ENCODE measurements around the gene ANKH. TPM values are rescaled to one million over a fixed set of nuclear protein-coding genes. Genes with fewer than 3 reads are reported as not detected.
"Not testable (repeated sequence)": the region's sequence is repeated elsewhere in the genome, so short reads cannot be mapped to it uniquely, and the experiment has no call there.

The ANKH gene
- total RNA-seq, 1 donor from 2014 or later, result 29.9 TPM

DNA sequence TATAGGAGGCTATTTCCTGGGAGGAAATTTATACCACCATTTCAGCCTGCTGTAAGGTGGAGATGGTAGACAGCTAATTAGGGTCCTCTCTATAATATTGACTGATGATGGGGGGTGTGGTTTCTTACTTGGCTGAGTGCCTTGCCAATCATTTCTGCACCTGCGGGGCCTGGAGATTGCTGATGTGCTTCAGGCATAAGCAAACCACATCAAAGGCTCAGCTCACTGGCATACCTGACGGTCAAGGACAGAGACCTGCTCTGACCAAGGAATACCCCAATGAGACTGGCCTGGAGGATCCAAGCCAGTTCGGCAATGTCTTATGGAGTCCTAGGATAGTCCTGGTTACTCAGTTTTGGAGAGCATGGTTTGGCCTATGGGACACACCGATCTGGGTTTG is 29.5 kb downstream of the ANKH start:
- no peak for DNase-seq (ENCODE audit: low spot score, unreplicated experiment)
- TF ChIP-seq, protein P1, sequence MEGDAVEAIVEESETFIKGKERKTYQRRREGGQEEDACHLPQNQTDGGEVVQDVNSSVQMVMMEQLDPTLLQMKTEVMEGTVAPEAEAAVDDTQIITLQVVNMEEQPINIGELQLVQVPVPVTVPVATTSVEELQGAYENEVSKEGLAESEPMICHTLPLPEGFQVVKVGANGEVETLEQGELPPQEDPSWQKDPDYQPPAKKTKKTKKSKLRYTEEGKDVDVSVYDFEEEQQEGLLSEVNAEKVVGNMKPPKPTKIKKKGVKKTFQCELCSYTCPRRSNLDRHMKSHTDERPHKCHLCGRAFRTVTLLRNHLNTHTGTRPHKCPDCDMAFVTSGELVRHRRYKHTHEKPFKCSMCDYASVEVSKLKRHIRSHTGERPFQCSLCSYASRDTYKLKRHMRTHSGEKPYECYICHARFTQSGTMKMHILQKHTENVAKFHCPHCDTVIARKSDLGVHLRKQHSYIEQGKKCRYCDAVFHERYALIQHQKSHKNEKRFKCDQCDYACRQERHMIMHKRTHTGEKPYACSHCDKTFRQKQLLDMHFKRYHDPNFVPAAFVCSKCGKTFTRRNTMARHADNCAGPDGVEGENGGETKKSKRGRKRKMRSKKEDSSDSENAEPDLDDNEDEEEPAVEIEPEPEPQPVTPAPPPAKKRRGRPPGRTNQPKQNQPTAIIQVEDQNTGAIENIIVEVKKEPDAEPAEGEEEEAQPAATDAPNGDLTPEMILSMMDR (IDR thresholded peaks at IDR 0.05; ENCODE audit: unreplicated experiment), result no peak
- peaks cover 5% of the 10 kb centered on the region for H3K4me1 Mint-ChIP-seq (ENCODE audit: low read depth)
- peaks cover 2% of the 10 kb centered on the region for H3K36me3 Mint-ChIP-seq (ENCODE audit: insufficient read depth)
- no peak overlapping the region for H3K4me3 Mint-ChIP-seq (ENCODE audit: low read depth)
- H3K27ac Mint-ChIP-seq, result no peak overlapping the region
- no peaks in the 10 kb centered on the region for H3K27me3 Mint-ChIP-seq
- no peaks in the 10 kb centered on the region for H3K9me3 Mint-ChIP-seq (ENCODE audit: low read depth)

DNA sequence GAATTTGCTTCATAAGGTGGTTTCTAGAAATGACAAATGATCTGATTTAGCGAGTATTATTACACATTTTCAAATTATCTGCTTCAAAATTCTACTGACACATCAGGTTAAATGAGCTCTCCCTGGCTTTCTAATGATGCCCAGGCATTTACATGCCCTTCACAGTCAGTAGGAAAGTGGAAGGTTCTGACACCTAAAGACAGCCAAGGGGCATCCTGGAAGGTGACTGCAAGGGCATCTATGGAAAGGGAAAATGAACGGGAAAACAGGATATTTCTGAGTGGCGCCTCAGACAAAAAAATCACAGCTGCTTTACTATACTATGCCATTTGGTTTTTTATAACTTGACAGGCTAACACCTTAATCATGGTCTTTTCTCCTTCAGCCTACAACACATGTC is 31.0 kb downstream of the ANKH start:
- Mint-ChIP-seq H3K27me3 (no peaks in the 10 kb centered on the region), H3K9me3 (ENCODE audit: low read depth) (no peaks in the 10 kb centered on the region), H3K36me3 (ENCODE audit: insufficient read depth) (peaks cover 2% of the 10 kb centered on the region), H3K27ac (no peak overlapping the region), H3K4me1 (ENCODE audit: low read depth) (peaks cover 5% of the 10 kb centered on the region), H3K4me3 (ENCODE audit: low read depth) (no peak overlapping the region)
- TF ChIP-seq, protein P1 (IDR thresholded peaks at IDR 0.05; ENCODE audit: unreplicated experiment), result no peak
- DNase-seq (ENCODE audit: low spot score, unreplicated experiment), result no peak

DNA sequence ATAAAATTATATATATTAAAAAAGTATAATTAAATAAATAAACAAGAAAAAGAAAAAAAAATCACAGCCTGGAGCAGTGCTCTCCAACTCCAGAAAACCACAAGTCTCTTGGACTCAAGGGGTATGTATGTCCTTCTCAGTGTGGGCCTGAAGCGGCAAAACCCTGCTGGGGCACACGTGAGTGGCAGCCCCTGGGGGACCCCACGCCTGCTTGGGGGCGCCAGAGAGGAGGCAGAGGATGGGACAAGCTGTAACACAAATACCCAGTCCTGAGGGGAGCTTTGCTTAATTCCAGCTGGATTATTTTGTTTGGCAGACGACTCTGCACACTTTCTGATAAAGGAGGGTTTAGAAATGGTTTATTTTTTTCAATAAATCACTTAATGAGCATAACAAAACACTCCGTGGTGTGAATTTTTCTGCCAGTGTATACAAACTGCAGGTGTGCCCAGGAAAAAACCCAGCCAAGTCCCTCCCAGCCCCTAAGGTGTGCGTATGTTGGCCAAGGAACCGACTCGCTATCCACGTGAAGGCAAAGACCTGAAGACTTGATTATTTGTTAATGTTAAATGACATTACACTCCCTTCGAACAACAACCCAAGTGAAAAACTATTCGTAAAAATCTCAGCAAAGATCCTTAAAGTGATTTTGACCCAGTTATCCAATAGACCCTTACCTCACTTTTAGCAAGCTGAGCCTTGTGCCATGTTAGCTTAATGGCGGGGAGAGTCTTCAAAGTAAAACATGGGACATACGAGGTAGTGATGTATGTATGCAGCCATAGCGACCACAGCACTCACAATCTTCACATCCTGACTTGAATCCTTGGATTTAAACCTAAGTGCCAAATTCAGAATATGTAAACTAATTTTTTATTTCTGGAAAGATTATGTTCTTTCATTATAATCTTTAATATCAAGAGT is 32.9 kb downstream of the ANKH start:
- Mint-ChIP-seq H3K27ac (no peak overlapping the region), H3K27me3 (no peaks in the 10 kb centered on the region), H3K4me3 (ENCODE audit: low read depth) (no peak overlapping the region), H3K4me1 (ENCODE audit: low read depth) (no peaks in the 10 kb centered on the region), H3K9me3 (ENCODE audit: low read depth) (no peaks in the 10 kb centered on the region), H3K36me3 (ENCODE audit: insufficient read depth) (peaks cover 2% of the 10 kb centered on the region)
- DNase-seq (ENCODE audit: low spot score, unreplicated experiment), result no peak
- TF ChIP-seq, protein P1 (IDR thresholded peaks at IDR 0.05; ENCODE audit: unreplicated experiment), result no peak

DNA sequence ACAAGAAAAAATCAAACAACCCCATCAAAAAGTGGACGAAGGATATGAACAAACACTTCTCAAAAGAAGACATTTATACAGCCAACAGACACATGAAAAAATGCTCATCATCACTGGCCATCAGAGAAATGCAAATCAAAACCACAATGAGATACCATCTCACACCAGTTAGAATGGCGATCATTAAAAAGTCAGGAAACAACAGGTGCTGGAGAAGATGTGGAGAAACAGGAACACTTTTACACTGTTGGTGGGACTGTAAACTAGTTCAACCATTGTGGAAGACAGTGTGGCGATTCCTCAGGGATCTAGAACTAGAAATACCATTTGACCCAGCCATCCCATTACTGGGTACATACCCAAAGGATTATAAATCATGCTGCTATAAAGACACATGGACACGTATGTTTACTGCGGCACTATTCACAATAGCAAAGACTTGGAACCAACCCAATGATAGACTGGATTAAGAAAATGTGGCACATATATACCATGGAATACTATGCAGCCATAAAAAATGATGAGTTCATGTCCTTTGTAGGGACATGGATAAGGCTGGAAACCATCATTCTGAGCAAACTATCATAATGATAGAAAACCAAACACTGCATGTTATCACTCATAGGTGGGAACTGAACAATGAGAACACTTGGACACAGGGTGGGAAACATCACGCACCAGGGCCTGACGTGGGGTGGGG is 34.0 kb downstream of the ANKH start:
- not testable (repeated sequence) for H3K27ac Mint-ChIP-seq; H3K27me3 Mint-ChIP-seq; H3K4me3 Mint-ChIP-seq (ENCODE audit: low read depth); DNase-seq (ENCODE audit: low spot score, unreplicated experiment); H3K4me1 Mint-ChIP-seq (ENCODE audit: low read depth); H3K36me3 Mint-ChIP-seq (ENCODE audit: insufficient read depth); H3K9me3 Mint-ChIP-seq (ENCODE audit: low read depth)

DNA sequence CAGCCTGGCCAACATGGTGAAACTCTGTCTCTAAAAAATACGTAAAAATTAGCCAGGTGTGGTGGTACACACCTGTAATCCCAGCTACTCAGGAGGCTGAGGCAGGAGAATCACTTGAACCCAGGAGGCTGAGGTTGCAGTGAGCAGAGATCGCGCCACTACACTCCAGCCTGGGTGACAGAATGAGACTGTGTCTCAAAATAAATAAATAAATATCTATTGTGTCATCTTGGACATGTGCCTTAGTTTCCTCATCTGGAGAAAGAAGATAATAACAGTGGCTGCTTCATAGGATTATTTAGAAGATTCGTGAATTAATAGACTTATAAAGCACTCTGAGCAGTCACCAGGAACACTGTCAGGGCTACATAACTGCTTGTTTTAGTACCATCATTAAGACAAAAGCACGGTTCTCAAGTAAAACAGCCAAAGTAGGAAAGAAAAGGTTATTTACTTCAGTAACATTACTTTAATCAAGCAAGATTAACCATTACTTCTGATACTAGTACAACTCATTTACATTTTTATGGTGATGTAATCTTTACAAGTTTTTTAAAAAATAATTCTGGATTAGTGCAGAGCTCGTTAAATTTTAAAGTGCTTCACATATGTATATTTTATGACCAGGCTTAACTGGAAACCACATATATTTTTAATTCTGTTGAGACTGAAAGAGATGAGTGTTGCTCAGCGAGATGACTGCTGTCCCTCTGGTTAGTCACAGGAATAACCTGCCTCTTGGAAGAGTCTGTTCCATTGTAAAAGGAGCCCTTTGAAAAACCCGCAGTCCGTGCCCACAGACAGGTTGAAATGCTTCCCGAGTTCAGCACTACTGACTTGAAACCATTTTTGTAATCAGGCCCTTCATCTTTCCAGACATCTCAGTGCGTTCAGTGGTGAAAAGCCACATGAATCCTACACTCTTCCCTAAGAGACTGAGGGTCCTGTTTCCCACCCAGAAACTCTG is 36.7 kb downstream of the ANKH start:
- H3K4me3 Mint-ChIP-seq (ENCODE audit: low read depth), result no peak overlapping the region
- DNase-seq (ENCODE audit: low spot score, unreplicated experiment), result no peak
- no peaks in the 10 kb centered on the region for H3K9me3 Mint-ChIP-seq (ENCODE audit: low read depth)
- H3K4me1 Mint-ChIP-seq (ENCODE audit: low read depth), result no peaks in the 10 kb centered on the region
- no peak overlapping the region for H3K27ac Mint-ChIP-seq
- H3K36me3 Mint-ChIP-seq (ENCODE audit: insufficient read depth), result peaks cover 2% of the 10 kb centered on the region
- TF ChIP-seq, protein P1 (IDR thresholded peaks at IDR 0.05; ENCODE audit: unreplicated experiment), result no peak
- no peaks in the 10 kb centered on the region for H3K27me3 Mint-ChIP-seq

Measured in progenitor cell of endocrine pancreas (in vitro differentiated cells).